ENCODE results near the gene TFPT.

- TF ChIP-seq CTCF (conservative IDR thresholded peaks at IDR 0.05; ENCODE audit: low read depth, low read length) (no peak), POLR2A (IDR thresholded peaks at IDR 0.05; ENCODE audit: low read depth, low read length) (no peak), RFX5 (IDR thresholded peaks at IDR 0.05; ENCODE audit: low read depth, low read length) (no peak), USF2 (IDR thresholded peaks at IDR 0.05; ENCODE audit: low read depth, low read length) (no peak), CEBPB (IDR thresholded peaks at IDR 0.05; ENCODE audit: low read depth, low read length) (no peak), MAFK (IDR thresholded peaks at IDR 0.05; ENCODE audit: low read depth, low read length) (no peak), BHLHE40 (IDR thresholded peaks at IDR 0.05; ENCODE audit: low read depth, low read length) (no peak), ELK1 (IDR thresholded peaks at IDR 0.05; ENCODE audit: borderline replicate concordance, low read depth, low read length) (no peak), RAD21 (IDR thresholded peaks at IDR 0.05; ENCODE audit: low read length) (no peak), CHD1 (IDR thresholded peaks at IDR 0.05; ENCODE audit: low read depth, low read length) (no peak), MXI1 (IDR thresholded peaks at IDR 0.05; ENCODE audit: borderline replicate concordance, low read depth, low read length) (no peak)
Measured at GRCh38 chr19:54133312-54133956, 18.0 kb upstream of the TFPT start.

Measured in IMR-90 (cell line).